Islet of Langerhans (tissue), 1 donor: ENCODE results near the gene GRK6.
A peak's percentile ranks its signal among the peaks of the same experiment; 100 is the strongest.
"Not testable (repeated sequence)": the region's sequence is repeated elsewhere in the genome, so short reads cannot be mapped to it uniquely, and the experiment has no call there.

Source experiments
- FAIRE-seq: peaks from one replicate; lab custom pipeline; 2011; peaks lifted over from hg19 to GRCh38; lab: Jason Lieb, UNC

The GRK6 gene

DNA sequence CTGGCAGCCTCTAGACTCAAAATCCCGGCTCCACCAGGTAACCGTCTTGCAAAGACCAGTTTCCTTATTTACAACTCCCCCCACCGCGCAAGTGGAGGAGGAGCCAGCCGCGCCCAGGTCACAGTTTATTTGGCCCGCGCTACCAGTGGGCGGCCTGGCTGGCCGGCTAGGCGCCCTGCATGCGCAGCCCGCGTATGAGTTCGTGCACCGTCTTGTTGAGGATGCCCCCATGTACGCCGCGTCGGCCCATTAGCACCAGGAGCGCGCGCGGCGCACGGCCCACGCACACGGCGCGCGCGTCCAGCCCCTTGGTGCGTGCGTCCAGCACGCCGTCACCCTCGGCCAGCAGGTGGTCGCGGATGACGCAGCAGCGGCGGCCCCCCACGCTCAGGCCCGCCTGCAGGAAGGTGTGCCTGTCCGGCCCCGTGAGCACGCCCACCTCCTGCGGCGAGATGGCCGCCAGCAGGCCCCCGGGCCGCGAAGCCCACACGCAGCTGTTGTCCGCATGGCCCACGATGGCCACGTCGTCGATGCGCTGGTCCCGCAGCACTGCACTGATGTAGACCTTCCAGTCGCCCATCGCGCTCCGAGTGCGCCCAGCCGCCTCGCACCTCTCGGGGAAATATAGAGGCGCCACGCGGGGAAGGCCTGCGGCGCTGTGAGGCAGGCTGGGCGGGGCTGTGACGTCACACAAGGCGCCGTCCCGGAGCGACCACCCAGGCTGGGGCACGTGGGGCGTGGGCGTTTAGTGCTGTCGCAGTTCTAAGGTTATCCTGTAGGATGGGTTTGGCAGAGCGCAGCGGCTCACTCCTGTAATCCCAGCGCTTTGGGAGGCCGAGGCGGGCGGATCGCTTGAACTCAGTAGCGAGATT lies 26.2 kb upstream of the GRK6 start, which contains the start of gene PFN3:
TSS of gene PFN3 (minus strand) at position 665 of the 872 bp plus-strand sequence. CDS start at position 580, 85 bp downstream.
- FAIRE-seq, result no peak

DNA sequence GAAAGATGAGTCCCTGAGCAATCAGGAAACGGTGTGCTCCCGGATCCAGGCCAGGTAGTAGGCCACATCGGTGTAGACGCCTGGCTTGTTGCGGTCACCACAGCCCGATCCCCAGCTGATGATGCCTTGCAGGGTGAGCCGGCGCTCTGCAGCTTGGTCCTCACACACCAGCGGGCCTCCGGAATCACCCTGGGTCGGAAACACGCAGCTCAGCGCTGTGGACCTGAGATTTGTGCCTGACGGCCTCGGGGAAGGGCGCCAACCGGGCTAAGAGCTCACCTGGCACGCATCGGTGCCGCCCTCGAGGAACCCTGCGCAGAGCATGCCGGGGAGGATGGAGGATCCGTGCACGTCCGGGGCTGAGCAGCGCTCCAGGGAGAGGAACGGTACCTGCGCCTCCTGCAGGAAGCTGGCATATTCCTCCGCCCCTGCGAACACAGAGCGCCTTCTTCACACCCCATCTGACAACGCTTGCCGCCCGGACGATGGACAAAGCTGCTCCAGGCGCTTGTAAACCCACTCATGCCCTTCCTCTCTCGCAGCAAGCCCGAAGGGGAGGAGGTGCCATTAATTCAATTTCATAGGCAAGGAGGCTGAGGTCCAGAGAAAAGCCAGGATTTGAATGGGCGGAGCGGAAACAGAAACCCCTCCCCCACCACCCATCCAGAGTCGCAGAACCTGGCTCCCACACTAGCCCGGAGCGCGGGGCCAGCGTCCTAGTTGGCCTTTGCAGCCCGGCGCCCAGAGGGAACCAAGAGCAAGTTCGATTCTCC lies 24.0 kb upstream of the GRK6 start:
- FAIRE-seq, result no peak

DNA sequence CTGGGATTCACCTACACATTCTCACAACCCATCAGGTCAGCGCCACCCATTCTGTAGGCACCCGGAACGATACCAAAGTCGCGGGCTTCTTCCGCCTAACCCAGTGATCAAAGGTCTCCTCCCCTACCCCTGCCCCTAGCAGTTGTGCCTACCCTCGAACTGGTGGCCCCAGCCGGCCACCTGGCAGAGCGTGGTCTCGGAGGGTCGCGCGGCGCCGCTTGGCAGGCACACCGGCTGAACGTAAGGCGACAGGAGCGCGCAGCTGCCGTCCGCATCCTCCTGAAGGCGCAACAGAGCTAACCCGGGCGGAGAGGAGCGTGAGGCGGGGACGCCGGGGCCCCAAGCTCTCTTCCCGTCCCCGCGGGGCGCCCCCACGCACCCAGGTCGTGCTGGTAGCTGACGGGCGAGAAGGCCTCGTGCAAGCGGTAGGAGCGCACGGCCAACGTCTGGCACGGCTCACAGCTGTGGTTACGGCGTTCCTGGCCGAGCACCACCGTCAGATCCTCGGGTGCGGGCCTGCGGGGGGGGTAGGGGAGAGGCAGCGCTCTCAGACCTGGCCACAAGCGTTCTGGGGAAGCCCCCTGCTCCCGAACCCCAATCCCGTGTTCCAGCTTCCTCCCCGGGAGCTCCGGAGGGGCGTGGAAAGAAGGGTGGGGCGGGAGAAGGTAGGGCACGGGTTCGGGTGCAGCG lies 23.2 kb upstream of the GRK6 start:
- FAIRE-seq, result no peak

DNA sequence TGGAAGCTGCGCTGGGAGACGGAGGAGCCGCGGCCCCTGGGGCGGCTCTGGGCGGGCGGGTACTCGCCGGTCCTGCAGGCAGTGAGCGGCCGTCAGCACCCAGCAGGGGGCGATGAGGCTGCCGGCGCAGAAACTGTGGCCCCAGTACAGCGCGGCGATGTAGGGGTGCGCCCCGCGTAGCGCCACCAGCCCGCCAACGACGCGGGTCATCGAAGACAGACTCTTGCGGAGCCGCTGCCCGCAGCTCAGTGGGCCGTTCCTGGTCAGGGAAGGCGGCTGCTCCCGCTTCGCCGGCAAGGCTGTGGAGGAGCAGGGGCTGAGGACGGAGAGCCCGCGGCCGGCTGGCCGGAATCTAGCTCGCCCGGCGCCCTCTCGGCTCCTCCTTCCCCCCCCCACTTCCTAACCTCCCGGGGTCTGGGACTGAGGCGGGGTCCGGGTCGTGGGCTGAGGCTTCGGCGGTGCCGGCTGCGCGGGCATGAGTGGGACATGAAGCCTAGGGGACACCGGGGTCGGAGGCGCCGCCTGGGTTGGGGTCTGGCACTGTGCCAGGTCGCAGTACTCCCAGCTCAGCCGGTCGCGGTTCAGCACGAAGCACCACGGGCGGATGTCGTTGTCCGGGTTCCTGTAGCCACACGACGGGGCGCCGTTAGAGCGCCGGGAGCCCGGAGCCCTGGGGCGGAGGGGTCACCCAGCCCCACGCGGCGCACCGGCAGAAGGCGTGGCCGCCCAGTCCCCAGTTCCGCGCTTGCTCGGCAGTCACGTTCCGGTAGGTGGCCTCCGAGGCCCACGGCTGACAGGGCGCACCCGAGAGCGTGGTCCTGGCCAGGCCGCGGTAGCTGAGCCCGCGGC lies 22.5 kb upstream of the GRK6 start:
- no peak for FAIRE-seq

DNA sequence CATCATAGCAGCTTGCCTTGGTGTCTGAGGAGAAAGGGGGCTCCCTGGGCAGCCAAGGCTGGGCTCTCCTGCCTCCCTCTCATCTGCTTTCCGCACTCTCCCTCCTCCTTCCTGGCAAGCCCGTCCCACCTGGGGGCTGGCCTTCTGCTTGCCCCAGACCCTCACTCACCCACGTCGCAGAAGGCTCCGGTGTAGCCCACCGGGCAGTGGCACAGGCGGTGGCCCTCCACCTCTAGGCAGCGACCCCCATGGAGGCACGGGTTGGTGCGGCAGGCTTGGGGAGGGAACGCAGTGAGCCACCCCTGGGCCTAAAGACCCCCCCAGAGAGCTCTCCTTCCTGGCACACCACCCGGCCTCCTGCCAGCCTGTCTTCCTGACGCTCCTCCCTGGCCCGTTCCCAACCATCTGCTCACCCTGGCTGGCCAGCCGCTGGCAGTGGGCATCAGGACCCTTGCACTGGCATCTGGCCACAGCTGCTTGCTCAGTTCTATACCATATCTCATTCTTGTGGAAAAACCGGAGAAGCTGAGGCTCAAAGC lies 21.8 kb upstream of the GRK6 start:
- no peak for FAIRE-seq

DNA sequence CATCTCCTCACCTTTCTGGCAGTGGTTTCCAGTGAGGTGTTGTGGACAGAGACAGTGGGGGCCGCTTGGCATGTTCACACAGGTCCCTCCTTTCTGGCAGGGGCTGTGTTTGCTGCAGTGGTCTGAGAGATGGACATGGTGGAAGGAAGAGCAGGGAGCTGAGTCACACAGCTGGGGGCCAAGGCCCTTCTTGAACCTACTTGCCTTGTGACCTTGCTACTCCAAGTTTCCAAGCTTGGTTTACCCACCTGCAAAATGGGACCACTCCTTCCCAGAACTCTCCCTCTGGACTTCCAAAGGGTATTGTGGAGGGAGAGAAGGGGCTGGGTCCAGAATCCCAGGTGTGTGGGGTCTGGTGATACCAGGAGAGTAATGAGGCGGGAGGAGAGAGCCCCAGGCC lies 21.2 kb upstream of the GRK6 start:
- FAIRE-seq, result no peak

DNA sequence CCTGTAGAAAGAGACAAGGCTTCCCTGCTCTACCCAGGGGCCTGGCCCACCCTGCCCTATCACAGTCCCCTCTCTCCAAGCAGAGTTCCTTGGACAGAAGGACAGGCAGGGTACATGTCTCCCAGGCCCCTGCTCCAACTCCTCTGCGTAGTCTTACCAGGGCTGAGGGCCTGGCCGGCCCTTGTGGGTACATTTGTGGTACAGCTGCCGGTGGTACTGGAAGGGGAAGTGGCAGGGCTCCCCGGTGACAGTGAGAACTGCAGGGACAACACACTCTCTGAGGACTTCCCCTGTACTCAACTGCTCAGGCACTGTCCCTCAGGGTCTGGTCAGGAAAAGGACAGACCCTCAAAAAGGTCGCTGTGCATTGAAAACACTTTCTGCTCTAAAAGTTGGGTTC lies 20.7 kb upstream of the GRK6 start:
- FAIRE-seq, result no peak

DNA sequence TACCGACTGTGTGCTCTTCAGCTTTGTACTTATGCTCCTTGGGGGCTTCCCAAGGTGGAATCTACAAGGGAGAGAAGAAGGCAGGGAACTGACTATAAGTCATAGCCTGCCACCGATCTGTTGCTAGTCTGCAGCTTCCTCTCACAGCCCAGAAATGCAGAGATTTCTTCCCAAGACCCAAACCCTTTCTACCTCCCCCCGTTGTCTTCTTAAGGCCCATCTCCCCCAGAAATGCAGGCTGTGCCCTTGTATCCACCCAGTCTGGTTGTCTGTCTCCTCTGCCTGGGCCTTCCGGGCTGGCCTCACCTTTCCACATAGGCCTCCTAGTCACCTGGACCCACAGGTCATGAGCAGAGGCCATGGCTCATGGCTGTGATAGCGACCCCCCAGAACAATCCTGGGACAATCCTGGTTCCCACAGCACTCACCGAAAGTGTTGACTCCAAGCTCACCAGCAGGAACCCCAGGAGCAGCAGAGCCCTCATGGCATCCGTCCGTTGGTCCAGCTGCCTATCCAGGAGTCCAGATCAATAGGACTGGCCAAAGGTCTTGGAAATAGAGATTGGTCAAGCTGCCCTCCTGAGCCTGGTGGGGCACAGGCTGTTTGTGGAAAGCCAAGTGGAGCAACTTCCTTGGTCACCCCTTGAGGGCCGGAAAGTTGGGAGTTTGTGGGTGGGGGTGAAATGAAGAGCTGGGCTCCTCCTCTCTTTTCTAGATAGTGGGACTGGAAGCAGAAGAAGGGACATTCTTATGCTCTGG lies 17.3 kb upstream of the GRK6 start, which contains the start of gene F12:
TSS of gene F12 (minus strand) at position 522 of the 759 bp plus-strand sequence. CDS start at position 485, 37 bp downstream.
- no peak for FAIRE-seq

DNA sequence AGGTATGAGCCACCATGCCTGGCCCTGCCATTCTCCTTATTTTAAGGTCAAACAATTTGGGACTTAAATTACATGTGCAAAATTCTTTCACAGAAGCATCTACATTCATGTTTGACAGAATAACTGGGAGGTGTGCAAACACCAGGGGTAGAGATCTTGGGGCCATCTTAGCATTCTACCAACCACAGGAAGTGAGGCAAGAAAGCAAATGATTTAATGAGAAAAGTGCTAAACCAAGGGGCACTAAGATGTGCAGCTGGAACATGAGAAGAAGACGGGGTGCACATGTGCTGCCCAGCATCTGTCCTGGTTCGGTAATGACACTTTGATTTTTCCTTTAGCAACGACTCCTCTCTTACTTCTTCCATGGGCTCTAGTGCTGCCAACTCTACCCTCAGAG lies 15.9 kb upstream of the GRK6 start:
- FAIRE-seq, result no peak

DNA sequence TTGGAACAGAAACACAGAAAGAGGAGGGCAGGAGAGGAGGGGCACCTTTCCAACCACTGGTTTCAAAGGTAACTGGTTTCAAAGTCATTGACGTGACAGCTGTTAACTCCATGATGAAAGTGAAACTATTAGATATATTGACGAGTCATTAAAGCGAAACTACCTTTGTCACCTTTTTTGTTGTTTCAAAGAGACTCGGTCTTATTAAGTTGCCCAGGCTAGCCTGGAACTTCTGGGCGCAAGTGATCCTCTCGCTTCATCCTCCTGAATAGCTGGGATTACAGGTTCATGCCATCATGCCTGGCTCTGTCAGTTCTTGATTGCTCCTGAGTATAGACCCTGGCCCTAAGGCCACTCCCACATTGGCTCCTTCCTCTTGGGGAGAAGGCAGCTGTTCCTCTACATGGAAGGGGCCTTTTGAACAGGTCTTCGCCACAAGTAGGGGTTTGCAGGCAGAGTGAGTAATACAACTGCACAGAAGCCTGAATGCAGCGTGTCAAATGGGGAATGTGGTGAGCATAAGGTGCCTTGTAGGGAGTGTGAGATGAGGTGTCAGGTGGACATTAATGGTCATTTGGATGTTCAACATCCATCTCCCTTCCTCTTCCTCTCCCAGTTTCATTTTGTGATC lies 13.8 kb upstream of the GRK6 start:
- FAIRE-seq, result no peak

DNA sequence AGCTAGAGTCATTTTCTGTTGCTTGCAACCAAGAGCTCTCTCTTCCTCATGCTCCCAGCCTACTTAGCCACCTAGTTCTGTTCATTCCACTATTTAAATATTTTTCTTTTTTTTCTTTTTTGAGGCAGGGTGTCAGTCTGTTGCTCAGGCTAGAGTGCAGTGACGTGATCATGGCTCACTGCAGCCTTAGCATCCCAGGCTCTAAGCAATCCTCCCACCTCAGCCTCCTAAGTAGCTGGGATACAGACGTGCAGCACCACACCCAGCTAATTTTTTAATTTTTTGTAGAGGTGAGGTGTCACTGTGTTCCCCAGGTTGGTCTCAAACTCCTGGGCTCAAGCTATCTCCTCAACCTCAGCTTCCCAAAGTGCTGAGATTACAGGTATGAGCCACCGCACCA lies 12.0 kb upstream of the GRK6 start:
- no peak for FAIRE-seq

DNA sequence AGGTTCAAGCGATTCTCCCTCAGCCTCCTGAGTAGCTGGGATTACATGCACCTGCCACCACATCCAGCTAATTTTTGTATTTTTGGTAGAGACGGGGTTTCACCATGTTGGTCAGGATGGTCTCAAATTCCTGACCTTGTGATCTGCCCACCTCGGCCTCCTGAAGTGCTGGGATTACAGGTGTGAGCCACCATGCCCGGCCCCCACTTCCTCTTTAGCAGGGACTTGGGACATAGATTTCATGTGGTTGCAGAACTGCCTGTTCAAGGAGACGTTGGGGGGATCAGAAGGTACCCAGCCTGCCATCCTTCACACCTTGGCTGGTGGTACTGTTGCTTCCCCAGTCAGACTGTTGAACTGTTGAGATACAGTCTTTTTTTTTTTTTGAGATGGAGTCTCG lies 9.4 kb upstream of the GRK6 start:
- FAIRE-seq, result not testable (repeated sequence)

DNA sequence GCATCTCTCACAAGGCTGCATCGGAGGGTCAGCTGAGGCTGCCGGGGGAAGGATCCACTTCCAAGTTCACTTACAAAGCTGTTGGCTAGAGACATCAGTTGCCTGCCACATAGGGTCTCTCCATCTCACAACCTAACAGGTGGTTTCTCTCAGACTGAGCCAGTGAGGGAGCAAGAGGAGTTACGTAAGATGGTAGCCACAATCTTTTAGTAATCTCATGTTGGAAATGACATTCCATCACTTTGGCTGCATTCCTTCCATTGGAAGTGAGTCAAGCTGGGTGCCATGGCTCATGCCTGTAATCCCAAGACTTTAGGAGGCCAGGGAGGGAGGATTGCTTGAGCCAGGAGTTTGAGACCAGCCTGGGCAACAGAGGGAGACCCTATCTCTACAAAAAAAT lies 7.4 kb upstream of the GRK6 start:
- FAIRE-seq, result no peak

DNA sequence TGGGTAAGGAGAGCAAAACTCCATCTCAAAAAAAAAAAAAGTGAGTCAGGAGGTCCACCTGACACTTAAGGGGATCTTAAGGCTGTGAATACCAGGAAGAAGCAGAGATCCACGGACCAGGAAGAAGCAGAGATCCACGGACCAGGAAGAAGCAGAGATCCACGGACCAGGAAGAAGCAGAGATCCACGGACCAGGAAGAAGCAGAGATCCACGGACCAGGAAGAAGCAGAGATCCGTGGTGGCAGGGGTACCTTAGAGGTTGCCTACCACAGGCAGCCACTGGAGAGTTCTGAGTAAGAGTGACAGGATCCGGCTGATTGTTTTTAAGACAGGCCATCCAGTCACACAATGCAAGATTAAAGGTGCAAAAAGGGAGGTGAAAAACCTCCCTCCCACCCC lies 6.0 kb upstream of the GRK6 start:
- not testable (repeated sequence) for FAIRE-seq

DNA sequence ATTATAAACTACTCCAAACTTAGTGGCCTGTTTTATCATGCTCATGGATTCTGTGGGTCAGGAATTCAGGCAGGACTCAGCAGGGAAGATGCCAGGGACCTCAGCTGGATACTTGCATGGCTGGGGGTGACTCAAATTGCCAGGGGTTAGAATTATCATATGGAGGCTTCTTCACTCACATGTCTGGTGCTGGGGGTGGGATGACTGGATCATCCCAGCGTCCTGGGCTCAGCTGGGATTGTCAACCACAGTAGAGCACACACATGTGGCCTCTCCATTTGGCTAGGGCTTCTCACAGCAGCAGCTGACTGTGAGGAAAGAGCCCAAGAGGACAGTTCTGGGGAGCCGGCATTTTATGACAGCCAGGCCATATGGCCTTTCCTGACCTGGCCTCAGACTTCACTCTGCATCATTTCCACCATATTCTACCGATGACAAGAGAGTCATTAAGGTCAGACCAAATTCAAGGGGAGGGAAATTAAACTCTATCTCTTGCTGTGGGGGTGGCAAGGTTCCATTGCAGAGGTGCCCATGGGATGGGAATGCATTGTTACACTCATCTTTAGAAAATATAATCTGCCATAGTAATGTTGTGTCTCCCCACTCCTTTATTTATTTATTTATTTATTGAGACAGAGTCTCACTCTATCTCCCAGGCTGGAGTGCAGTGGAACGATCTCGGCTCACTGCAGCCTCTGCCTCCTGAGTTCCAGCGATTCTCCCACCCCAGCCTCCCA lies 5.2 kb upstream of the GRK6 start:
- no peak for FAIRE-seq

DNA sequence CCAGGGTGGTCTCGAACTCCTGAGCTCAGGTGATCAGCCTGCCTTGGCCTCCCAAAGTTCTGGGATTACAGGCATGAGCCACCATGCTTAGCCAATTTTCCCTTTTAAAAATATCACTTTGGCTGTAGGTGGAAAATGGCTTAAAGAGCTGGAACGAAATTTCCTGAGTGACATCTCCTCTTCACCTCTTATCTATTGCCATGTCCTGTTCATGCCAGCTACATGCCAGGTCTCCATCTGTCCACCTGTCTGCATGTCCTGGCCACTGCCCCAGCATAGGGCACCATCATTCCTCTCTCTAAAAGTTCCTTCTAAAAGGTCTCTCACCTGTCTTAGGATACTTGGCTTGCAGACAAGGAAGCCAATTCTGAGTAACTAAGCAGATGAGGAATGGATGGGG lies 2.8 kb upstream of the GRK6 start:
- no peak for FAIRE-seq

DNA sequence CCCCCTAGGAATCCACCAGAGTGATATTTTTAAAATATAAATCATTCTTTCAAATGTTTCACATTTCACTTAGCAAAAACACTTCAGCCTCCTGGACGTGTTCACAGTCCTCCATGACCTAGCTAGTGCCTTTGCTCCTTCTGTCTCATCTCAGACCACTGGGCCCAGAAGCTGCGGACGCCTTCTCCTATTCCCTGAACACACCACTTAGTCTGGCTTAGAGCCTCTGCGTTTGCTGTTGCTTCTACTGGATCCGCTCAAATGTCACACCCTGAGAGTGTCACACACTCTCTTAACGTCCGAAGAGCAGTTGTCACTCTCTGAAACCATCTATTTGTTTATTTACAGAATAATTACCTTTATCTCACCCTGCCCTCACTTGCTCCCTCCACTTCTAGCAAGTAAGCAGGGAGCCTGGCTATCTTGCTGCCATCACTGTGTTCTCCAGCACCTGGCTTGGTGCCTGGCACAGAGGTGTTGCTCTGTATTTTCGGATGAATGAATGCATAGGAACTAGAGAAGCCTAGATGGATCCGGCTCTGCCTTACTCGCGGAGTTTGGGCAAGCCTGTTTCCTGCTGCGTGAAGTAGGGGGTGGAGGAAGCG lies 1.2 kb upstream of the GRK6 start:
- no peak for FAIRE-seq

DNA sequence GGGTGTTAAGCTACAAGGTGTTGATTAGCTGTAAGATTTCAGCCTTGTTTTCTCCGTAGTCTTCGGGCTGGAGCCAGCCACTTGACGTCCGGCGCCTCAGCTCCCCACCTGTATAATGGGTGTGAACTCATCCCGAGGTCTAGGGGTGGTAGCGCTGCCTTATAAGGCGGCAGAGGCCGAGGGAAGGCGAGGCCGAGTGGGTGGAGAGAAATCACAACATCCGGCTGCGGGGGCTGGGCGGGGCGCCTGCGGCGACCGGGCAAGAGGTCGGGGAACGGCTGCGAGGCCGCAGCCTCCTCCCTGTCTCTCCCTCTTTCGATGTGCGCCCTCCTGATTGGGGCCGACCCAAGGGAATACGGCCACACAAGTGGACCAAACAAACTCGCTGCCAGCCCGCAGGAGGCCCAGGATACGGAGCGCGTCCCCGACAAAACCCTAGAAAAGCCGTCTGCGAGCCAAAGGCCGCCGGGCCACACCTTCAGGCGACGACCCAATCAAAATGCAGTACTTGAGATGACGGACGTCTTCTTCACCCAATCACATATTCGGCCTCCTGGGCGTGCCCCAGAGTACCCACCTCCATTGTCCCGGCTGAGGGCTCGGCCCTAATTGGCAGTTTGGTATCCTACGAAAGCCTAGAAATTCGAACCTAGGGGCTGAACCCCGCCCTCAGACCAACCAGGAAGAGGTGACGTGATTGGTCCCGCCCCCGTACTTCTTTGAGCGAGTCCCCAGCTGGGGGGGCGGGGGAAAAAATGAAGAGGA lies 493 bp upstream of the GRK6 start:
- FAIRE-seq, result peak; percentile 76
